Thyroid gland (tissue), 4 donors: ENCODE data around the gene PLXNA4. TPM values are rescaled to one million over a fixed set of nuclear protein-coding genes. Genes with fewer than 3 reads are reported as not detected.

ENCODE experiments used
- DNase-seq, 2 donors: peaks; one replicate each; pipeline ENCODE4 v3.0.0-alpha.2; 2019
- H3K27ac ChIP-seq, 3 donors: fragments of 200-600 bp; sonication (generic); 1 replicate in 2 of 3; 2 replicates in 1 of 3; pipeline ENCODE4 v1.5.1; 2016 to 2019; ENCODE audit warnings: mild to moderate bottlenecking in 1 of 3, moderate library complexity in 1 of 3
- H3K27me3 ChIP-seq: fragments of 200-600 bp; sonication (generic); one replicate; pipeline ENCODE4 v1.5.1; 2019
- H3K36me3 ChIP-seq, 2 donors: fragments of 200-600 bp; sonication (generic); one replicate each; pipeline ENCODE4 v1.5.1; 2016 to 2019
- H3K4me1 ChIP-seq, 2 donors: fragments of 200-600 bp; sonication (generic); one replicate each; pipeline ENCODE4 v1.5.1; 2017 to 2019
- H3K4me3 ChIP-seq, 3 donors: fragments of 200-600 bp; sonication (generic); replicated peaks in 1 of 3; 1 replicate in 2 of 3; 2 replicates in 1 of 3; pipeline ENCODE4 v1.5.1; 2016; ENCODE audit warnings: mild to moderate bottlenecking in 1 of 3
- H3K9me3 ChIP-seq: fragments of 200-600 bp; sonication (generic); one replicate; pipeline ENCODE4 v1.5.1; 2017
- POLR2A ChIP-seq, 2 donors: fragments of 450-650 bp; IDR thresholded peaks; one replicate each; pipeline ENCODE4 v1.6.1; 2017; ENCODE audit warnings: antibody characterized with exemption in 2 of 2, mild to moderate bottlenecking in 2 of 2, moderate library complexity in 1 of 2
- WGBS, 2 donors: methylation state at CpG; one replicate each; pipeline ENCODE4 v1.1.5; 2017; 5-methylcytosine and 5-hydroxymethylcytosine counted together
- intact Hi-C: fragments of 100-400 bp; cut with DNase I; formaldehyde crosslinking; loops from one replicate; pipeline ENCODE4 v1.15.1; 2023
- total RNA-seq, 4 donors: library from RNA; depleted of rRNA; stranded (reverse); fragments of >200 nt; gene quantifications; one replicate each; pipeline ENCODE4 v1.2.3, GENCODE V29; 2016
- TF ChIP-seq, protein P1 (sequence below), 6 experiments: fragments of 200-600 bp in 3 of 6; fragments of 450-650 bp in 3 of 6; sonication (generic) in 3 of 6; IDR thresholded peaks; one replicate each; pipeline ENCODE4 v1.5.1; 2016 to 2019; ENCODE audit warnings: antibody characterized with exemption in 6 of 6, mild to moderate bottlenecking in 2 of 6, inconsistent platforms in 1 of 6, moderate library complexity in 1 of 6

The PLXNA4 gene
- total RNA-seq, 4 donors from 2014 or later: 1.3 to 8.3 (median 2.4) TPM

DNA sequence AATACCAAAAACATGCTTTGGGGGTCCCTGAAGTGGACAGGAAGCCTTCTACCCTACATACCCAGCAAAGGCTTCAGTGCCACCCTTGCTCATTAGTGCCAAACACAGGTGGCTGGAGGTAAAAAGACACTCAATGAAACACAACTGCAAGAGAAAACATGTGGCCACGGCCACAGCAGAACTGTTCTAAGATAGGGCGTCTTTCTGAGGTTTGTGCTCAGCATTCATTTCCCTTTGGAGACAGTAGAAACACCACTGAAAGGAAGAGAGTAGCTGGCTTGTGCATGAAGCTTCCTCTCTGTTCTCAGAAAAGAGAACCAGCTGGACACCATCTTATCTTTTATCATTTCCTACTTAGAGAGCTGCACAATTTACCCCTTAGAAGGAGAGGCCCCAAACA, 143.0 kb downstream of the PLXNA4 start:
- Histone ChIP-seq H3K4me1 (peaks cover 0 to 3% of the 10 kb centered on the region in 2 donors), H3K27ac (no peak overlapping the region), H3K4me3 (no peak overlapping the region), H3K36me3 (no peaks in the 10 kb centered on the region), H3K9me3 (no peaks in the 10 kb centered on the region), H3K27me3 (no peaks in the 10 kb centered on the region)
- 86 to 92% methylated on average over 2 of the region's 2 CpGs for WGBS, 2 donors
- intact Hi-C loops: no loop called here
- TF ChIP-seq POLR2A (IDR thresholded peaks at IDR 0.05): no peak
- TF ChIP-seq, protein P1, sequence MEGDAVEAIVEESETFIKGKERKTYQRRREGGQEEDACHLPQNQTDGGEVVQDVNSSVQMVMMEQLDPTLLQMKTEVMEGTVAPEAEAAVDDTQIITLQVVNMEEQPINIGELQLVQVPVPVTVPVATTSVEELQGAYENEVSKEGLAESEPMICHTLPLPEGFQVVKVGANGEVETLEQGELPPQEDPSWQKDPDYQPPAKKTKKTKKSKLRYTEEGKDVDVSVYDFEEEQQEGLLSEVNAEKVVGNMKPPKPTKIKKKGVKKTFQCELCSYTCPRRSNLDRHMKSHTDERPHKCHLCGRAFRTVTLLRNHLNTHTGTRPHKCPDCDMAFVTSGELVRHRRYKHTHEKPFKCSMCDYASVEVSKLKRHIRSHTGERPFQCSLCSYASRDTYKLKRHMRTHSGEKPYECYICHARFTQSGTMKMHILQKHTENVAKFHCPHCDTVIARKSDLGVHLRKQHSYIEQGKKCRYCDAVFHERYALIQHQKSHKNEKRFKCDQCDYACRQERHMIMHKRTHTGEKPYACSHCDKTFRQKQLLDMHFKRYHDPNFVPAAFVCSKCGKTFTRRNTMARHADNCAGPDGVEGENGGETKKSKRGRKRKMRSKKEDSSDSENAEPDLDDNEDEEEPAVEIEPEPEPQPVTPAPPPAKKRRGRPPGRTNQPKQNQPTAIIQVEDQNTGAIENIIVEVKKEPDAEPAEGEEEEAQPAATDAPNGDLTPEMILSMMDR (IDR thresholded peaks at IDR 0.05): no peak
- DNase-seq: no peak

DNA sequence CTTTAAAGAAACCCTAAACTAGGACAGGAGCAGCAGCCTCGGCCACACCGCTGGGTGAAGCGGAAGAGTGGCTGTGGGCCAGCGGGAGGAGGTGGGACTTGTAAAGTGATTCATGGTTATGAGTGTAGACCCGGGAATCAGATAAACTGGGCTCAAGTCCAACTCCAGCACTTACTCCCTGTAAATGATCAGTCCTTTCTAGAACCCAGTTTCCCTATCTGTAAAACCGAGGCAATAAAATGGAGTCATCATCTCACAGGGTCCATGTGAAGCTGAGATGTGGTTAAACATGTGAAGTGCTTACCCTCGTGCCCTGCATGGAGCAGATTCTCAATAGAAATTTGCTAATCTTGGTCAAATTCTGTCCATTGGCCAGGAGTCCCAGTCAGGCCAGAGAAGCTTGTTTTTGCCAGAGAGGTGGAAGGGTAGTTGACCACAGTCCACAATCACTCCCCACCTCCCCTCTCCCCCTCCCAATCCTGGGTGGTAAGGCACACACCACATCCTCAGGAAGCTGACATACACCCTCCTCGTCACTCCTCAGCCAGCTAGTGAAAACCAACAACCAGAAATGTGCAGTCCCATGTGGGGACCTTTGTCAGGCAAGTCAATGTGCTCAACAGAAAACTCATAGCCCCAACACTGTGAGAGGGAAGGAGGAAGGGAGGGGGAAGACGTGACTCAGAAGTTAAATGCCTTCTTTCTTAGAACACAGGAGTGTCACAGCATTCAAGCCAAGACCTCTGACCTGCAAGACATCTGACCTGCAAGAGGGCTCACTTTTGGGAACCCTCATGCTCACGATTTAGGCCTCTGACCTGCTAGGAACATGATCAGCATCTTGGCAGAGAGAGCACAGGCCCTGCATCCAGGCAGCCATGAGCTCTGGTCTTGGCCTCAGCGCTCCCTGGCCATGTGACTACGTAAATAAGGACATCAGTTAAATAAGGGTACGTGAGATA, 145.1 kb downstream of the PLXNA4 start:
- no peaks in the 10 kb centered on the region for H3K9me3 ChIP-seq
- intact Hi-C loops: no loop called here
- no peaks in the 10 kb centered on the region for H3K27me3 ChIP-seq
- no peak overlapping the region for H3K27ac ChIP-seq
- H3K36me3 ChIP-seq: no peaks in the 10 kb centered on the region
- no peak for DNase-seq
- 65 to 77% methylated on average over 13 of the region's 13 CpGs for WGBS, 2 donors
- H3K4me1 ChIP-seq: no peaks in the 10 kb centered on the region
- no peak overlapping the region for H3K4me3 ChIP-seq
- TF ChIP-seq, protein P1 (IDR thresholded peaks at IDR 0.05): no peak
- TF ChIP-seq POLR2A (IDR thresholded peaks at IDR 0.05): no peak

DNA sequence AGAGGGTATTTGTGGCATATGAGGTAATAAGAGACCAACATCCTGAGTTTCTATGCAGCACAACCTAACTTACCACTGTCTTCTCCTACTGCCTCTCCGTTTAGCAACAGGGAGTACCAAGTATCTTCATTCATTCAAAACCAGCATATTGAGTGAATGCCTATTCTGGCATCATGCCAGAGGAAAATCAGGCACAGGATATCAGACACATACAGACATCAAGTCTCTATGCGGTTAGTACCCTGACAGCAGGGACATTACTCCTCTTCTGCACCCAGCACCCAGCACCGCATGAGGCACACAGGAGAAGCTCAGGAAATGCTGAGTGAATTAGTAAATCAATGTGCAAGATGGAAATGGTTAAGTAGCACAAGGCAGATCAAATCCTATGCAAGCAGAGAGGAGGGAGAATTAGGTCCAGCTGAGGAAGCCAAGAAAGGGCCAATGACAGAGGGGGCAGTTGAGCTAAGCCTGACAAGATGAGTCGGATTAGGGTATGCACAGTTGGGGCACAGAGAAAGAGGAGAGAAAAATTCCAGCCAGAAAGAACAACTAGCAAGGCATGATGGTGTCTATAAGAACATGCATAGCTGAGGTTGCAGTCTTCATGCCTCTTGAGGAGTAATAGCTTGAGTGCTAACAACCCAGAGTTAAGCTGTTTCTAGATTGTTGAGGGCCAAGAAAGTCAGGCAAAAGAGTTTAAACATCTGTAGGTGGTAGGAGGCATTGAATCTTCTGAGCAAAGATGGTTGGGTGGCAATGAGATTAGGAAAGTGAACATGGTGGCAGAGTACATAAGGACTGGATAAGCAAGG, 146.0 kb downstream of the PLXNA4 start:
- Histone ChIP-seq H3K27ac (no peak overlapping the region), H3K4me3 (no peak overlapping the region), H3K4me1 (peaks cover 0 to 5% of the 10 kb centered on the region in 2 donors), H3K9me3 (no peaks in the 10 kb centered on the region), H3K36me3 (no peaks in the 10 kb centered on the region), H3K27me3 (no peaks in the 10 kb centered on the region)
- TF ChIP-seq POLR2A (IDR thresholded peaks at IDR 0.05): no peak
- DNase-seq: no peak
- intact Hi-C loops: no loop called here
- WGBS, 2 donors: 88 to 89% methylated on average over 4 of the region's 4 CpGs

DNA sequence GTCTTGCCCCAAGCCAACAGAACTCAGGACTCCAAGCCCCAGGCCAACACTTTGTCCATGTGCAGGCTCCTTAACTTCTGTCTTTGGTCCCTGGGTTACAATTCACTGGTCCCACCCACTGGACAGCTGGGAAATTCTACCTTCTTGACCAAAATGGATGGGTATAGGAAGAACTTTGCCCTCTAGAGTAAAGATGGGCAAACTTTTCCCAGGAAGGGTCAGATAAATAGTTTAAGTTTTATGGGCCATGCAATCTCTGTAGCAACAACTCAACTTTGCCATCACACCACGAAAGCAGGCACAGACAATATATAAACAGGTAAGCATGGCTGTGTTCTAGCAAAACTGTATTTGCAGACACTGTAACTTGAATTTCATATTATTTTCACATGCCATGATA, 147.1 kb downstream of the PLXNA4 start:
- no peak for TF ChIP-seq POLR2A (IDR thresholded peaks at IDR 0.05)
- TF ChIP-seq, protein P1 (IDR thresholded peaks at IDR 0.05): no peak
- no peaks in the 10 kb centered on the region for H3K27me3 ChIP-seq
- no peak for DNase-seq
- no peak overlapping the region for H3K4me3 ChIP-seq
- H3K9me3 ChIP-seq: no peaks in the 10 kb centered on the region
- no peaks in the 10 kb centered on the region for H3K36me3 ChIP-seq
- H3K4me1 ChIP-seq: peaks cover 0 to 5% of the 10 kb centered on the region in 2 donors
- no peak overlapping the region for H3K27ac ChIP-seq
- 92 to 100% methylated on average over 1 of the region's 1 CpG for WGBS, 2 donors
- intact Hi-C loops: no loop called here

DNA sequence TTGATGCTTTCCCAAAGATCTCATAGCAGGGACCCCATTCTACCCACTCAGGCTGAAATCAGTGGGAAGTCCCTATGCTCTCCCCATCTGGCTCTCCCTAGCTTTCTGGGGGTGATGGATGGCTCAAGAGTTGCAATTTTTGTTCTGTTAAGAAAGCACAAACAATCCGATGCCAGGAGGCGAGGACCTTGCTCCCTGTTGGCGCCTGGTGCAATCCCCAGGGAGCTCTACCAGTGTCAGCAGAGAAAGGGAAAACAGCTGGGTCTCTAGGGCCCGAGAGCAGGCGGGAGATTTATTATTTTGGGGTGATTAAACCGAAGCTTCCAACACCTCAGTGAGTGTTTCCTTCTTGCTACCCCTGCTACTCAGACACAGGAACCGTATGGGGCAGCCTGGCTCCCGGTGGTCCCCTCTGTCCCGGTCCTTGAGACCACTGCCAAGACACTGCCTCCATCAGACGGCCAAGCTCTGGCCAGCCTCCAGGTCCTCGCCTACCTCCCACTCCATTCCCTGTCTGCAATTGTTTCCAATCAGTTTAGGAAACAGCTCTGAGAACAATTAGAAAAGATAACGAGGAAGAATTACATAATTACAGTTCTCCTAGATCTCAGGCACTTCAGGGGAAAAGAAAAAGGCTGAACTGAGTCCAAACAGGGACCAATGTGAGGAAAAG, 147.9 kb downstream of the PLXNA4 start:
- WGBS, 2 donors: 58 to 61% methylated on average over 7 to 12 of the region's 12 CpGs
- TF ChIP-seq, protein P1 (IDR thresholded peaks at IDR 0.05): no peak
- DNase-seq: no peak
- intact Hi-C loops: no loop called here
- peaks cover 0 to 5% of the 10 kb centered on the region in 2 donors for H3K4me1 ChIP-seq
- H3K9me3 ChIP-seq: no peaks in the 10 kb centered on the region
- H3K27ac ChIP-seq: no peak overlapping the region
- H3K27me3 ChIP-seq: no peaks in the 10 kb centered on the region
- H3K36me3 ChIP-seq: no peaks in the 10 kb centered on the region
- no peak overlapping the region for H3K4me3 ChIP-seq
